NT2/D1 (cell line): Measurements from ENCODE around the gene MGAT4A.

Experiments
- YY1 ChIP-seq: IDR thresholded peaks from 2 replicates; pipeline ENCODE4 v1.6.1; 2011; ENCODE audit not compliant: insufficient read length, insufficient read depth
- ZNF274 ChIP-seq: IDR thresholded peaks from 2 replicates; pipeline ENCODE4 v1.6.1; 2011; ENCODE audit warnings: mild to moderate bottlenecking, low read depth, low read length

DNA sequence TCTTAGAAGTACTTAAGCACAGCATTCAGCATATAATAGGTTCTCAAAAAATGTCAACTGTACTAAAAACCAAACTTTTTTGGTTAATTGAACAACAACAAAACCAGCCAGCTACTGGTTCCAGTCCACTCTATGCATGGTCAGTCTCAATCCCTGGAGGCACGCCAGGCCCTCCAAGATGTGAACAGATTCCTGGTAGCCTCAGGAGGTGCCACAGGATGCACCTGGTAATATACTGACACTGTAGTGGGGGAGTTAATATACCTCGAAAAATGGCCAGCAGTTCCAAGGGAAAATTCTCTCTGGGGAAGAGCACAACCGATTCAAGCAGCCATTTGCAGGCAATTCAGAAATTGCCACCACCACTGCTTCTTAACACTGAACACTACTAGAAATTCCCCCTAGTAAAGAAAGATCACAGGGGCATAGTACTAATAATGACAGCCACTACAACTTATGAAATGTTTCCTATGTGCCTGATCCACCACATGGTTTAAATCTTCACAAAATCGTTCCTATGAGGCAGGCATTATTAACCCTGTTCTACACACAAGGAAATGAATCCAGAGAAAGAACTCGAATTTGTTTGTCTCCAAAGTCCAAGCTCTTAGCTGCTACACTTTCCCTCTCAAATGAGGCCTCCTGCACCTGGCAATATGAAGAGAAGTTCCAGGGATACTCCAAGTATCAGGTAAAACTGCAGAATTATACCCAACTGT, 3.4 kb downstream of the MGAT4A start:
- TF ChIP-seq YY1 = no peak
- TF ChIP-seq ZNF274 = no peak
